Activated CD4-positive, alpha-beta T cell treated with anti-CD3 and anti-CD28 coated beads for 36 hours (primary cell): ENCODE data around the gene TMEM145. TPM values are rescaled to one million over a fixed set of nuclear protein-coding genes. Genes with fewer than 3 reads are reported as not detected.
"Not testable (repeated sequence)": the region's sequence is repeated elsewhere in the genome, so short reads cannot be mapped to it uniquely, and the experiment has no call there.

Experiments
- ATAC-seq: fragments of 200-7000 bp; cut with Tn5 transposase; one replicate; pipeline ENCODE4 v1.10.0; 2021; ENCODE audit warnings: mild to moderate bottlenecking, moderate library complexity
- CTCF ChIA-PET: fragments of 350-600 bp; sonication (Branson Sonifier 250); formaldehyde crosslinking; loops from one replicate; lab custom pipeline; 2021; ENCODE audit warnings: antibody characterized with exemption; lab: Charles Lee
- POLR2A ChIA-PET: fragments of 350-600 bp; sonication (Branson Sonifier 250); formaldehyde crosslinking; loops from one replicate; lab custom pipeline; 2021; ENCODE audit warnings: antibody characterized with exemption, inconsistent platforms; lab: Charles Lee
- DNase-seq: peaks from one replicate; pipeline ENCODE4 v3.0.0-alpha.2; 2020
- H3K27ac Mint-ChIP-seq: one replicate; pipeline ENCODE4 v1.8.0; 2021; ENCODE audit warnings: mixed read lengths
- H3K27me3 Mint-ChIP-seq: one replicate; pipeline ENCODE4 v1.8.0; 2021; ENCODE audit warnings: mixed read lengths
- H3K36me3 Mint-ChIP-seq: one replicate; pipeline ENCODE4 v1.8.0; 2021; ENCODE audit warnings: low read depth, mixed read lengths
- H3K4me1 Mint-ChIP-seq: one replicate; pipeline ENCODE4 v1.8.0; 2021; ENCODE audit warnings: mixed read lengths
- H3K4me3 Mint-ChIP-seq: one replicate; pipeline ENCODE4 v1.8.0; 2021; ENCODE audit warnings: mild to moderate bottlenecking, moderate library complexity, mixed read lengths
- H3K9me3 Mint-ChIP-seq: one replicate; pipeline ENCODE4 v1.8.0; 2021; ENCODE audit warnings: low read depth, mixed read lengths
- intact Hi-C, 2 experiments: fragments of 100-400 bp; cut with DNase I in 1 of 2; cut with micrococcal nuclease in 1 of 2; formaldehyde crosslinking; loops; one replicate each; pipeline versions ENCODE4 v1.14.2 to v1.15.1; 2022 to 2024; cut with DNase I, micrococcal nuclease
- total RNA-seq, 2 experiments: library from RNA; stranded (reverse); gene quantifications; one replicate each; pipeline ENCODE4 v1.2.3, GENCODE V29; 2021

The TMEM145 gene
- total RNA-seq, 2 experiments from 2014 or later, result 0.53 to 0.69 TPM

DNA sequence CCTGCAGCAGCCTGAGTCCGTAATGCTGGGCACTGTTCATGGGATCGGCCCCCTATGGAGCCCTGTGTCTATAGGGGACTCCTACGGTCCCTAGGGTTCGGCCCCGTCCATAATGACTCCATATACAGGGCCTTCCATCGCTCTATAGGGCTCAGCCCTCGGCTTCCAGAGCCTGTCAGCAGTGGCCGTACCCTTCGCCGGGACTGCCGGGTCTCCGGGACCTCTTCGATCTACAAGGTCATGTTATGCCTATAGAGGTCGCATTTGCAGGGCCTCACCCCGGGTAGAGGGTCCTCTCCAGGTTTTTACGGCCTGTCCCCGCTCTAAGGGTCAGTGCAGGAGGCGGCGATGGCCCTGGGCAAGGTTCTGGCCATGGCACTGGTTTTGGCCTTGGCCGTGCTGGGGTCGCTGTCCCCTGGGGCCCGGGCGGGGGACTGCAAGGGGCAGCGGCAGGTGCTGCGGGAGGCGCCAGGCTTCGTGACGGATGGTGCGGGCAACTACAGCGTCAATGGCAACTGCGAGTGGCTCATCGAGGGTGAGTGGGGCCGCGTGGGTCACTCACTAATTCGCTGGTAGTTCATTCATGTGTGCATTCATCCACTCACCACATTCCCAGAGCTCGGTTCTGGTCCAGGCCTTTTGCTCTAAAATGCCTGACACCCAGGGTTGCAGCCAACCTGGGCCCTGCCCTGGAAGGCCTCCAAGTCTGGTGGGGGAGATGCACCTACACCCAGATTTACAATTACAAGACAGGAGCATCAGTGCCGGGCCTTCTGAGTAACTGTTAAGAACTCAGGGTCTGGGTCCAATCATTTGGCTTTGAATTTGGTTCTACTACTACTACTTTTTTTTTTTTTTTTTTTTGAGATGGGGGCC is 13.0 kb downstream of the TMEM145 start:
- Mint-ChIP-seq H3K27ac (peak overlapping the region; percentile 67), H3K27me3 (peaks cover 12% of the 10 kb centered on the region), H3K4me3 (peak overlapping the region; percentile 80), H3K9me3 (no peaks in the 10 kb centered on the region), H3K4me1 (peaks cover 12% of the 10 kb centered on the region), H3K36me3 (no peaks in the 10 kb centered on the region)
- intact Hi-C loops, result loop anchor here (1.0 to 2.0 kb wide), 17 partner anchors 24 to 929 kb away; partner anchors contain the start of genes ZNF526 (in 2 of the 2), BCKDHA (in 1 of the 2), DEDD2 (in 1 of the 2) and EXOSC5 (in 1 of the 2)
- peak; percentile 6 for ATAC-seq
- CTCF ChIA-PET, result no interaction called here
- POLR2A ChIA-PET, result no interaction called here
- peak; percentile 53 for DNase-seq

GRCh38 chr19:42326969-42327368 is 13.9 kb downstream of the TMEM145 start:
- H3K4me1 Mint-ChIP-seq, result peaks cover 12% of the 10 kb centered on the region

DNA sequence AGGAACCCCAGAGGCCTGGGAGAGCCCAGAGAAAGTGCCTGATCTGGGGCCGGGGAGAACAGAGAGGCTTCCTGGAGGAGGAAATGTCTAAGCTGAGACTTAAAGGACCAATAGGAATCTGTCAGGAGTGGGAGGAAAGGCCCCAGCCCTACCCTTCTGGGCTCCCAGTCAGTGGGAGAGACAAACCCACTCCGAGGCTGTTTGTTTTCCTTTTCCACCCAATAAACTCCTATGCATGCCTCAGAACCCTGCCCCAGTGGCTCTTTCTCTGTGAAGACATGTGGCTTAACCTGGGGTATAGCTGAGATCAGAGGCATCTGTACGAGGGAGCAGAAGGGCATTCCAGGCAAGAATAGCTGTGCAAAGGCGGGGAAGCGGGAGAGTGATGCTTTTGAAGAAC is 14.3 kb downstream of the TMEM145 start:
- CTCF ChIA-PET, result interaction anchor here (1.1 kb wide), 1 partner anchor 23 kb away, joined by 3 read pairs; no protein-coding TSS in a partner anchor
- Mint-ChIP-seq H3K9me3 (no peaks in the 10 kb centered on the region), H3K27me3 (peaks cover 12% of the 10 kb centered on the region), H3K36me3 (no peaks in the 10 kb centered on the region), H3K4me1 (peaks cover 12% of the 10 kb centered on the region), H3K4me3 (no peak overlapping the region), H3K27ac (no peak overlapping the region)
- intact Hi-C loops, result no loop called here
- ATAC-seq (no peak), DNase-seq (no peak)
- POLR2A ChIA-PET, result no interaction called here

More at GRCh38 chr19:42326969-42327368, 13.9 kb downstream of the TMEM145 start:
- ChIA-PET CTCF (no interaction called here), POLR2A (no interaction called here)
- Mint-ChIP-seq H3K27me3 (peaks cover 12% of the 10 kb centered on the region), H3K36me3 (no peaks in the 10 kb centered on the region), H3K27ac (no peak overlapping the region), H3K9me3 (no peaks in the 10 kb centered on the region), H3K4me3 (peak overlapping the region; percentile 80)
- no peak for DNase-seq
- ATAC-seq, result no peak
- intact Hi-C loops, result no loop called here

GRCh38 chr19:42328106-42328505 is 15.0 kb downstream of the TMEM145 start:
- ChIA-PET POLR2A (interaction anchor here (0.5 kb wide), 1 partner anchor 9 kb away, joined by 4 read pairs; no protein-coding TSS in a partner anchor), CTCF (interaction anchor here (1.1 kb wide), 1 partner anchor 24 kb away, joined by 3 read pairs; no protein-coding TSS in a partner anchor)
- peaks cover 10% of the 10 kb centered on the region for H3K27me3 Mint-ChIP-seq
- peaks cover 12% of the 10 kb centered on the region for H3K4me1 Mint-ChIP-seq
- no peak overlapping the region for H3K4me3 Mint-ChIP-seq
- no peaks in the 10 kb centered on the region for H3K36me3 Mint-ChIP-seq
- intact Hi-C loops, result no loop called here
- no peak for ATAC-seq
- H3K9me3 Mint-ChIP-seq, result no peaks in the 10 kb centered on the region
- no peak for DNase-seq
- H3K27ac Mint-ChIP-seq, result no peak overlapping the region

DNA sequence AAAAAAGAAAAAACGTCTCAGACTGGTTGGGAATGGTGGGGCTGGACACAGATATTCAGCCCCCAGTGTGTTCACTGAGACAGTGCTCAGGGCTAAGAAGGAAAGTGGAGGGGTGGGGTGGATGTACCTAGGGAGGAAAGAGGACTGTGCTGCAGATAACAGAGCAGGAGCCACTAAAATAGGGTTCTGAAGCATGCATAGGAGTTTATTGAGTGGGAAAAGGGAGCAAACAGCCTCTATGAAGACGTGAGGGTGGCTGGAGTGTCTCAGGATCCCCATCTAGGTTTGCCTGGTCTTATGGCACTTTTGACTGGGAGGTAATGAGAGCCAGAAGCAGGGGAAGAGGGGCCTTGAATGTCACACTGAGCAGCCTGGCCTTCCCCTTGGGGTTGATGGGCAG is 15.7 kb downstream of the TMEM145 start:
- no peaks in the 10 kb centered on the region for H3K9me3 Mint-ChIP-seq
- ATAC-seq, result no peak
- H3K27me3 Mint-ChIP-seq, result peaks cover 5% of the 10 kb centered on the region
- no peak overlapping the region for H3K27ac Mint-ChIP-seq
- ChIA-PET CTCF (interaction anchor here (1.0 kb wide), 1 partner anchor 72 kb away, joined by 4 read pairs; no protein-coding TSS in a partner anchor), POLR2A (no interaction called here)
- H3K4me1 Mint-ChIP-seq, result peaks cover 12% of the 10 kb centered on the region
- no peaks in the 10 kb centered on the region for H3K36me3 Mint-ChIP-seq
- H3K4me3 Mint-ChIP-seq, result no peak overlapping the region
- no peak for DNase-seq
- intact Hi-C loops, result no loop called here

DNA sequence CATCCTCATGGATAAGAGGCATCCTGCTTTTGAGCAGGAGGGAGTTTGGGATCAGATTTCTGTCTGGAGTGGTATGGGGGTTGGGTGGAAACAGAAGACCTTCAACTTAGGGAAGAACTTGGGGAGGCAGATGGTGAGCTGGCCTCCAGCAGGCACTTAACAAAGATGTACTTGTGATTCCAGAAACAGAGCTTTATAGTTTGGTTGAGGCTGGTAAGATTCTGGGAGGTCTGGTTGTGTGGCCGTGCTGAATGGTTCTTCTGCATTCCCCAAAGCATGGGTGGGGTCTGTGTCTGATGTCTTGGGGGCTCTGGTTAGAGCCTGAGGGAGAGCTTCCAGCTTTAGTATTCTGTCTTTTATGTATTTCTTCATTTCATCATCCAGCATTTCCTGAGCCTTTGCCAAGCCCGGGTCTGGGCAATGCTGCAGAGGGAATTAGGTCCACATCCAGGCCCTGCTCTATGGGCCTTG is 17.2 kb downstream of the TMEM145 start:
- DNase-seq, result no peak
- no peak overlapping the region for H3K27ac Mint-ChIP-seq
- no peaks in the 10 kb centered on the region for H3K27me3 Mint-ChIP-seq
- H3K4me3 Mint-ChIP-seq, result no peak overlapping the region
- H3K9me3 Mint-ChIP-seq, result no peaks in the 10 kb centered on the region
- POLR2A ChIA-PET, result no interaction called here
- peaks cover 6% of the 10 kb centered on the region for H3K4me1 Mint-ChIP-seq
- CTCF ChIA-PET, result interaction anchor here (1.2 to 1.4 kb wide), 2 partner anchors 13 to 108 kb away, joined by 3 to 4 read pairs; no protein-coding TSS in a partner anchor
- no peak for ATAC-seq
- no peaks in the 10 kb centered on the region for H3K36me3 Mint-ChIP-seq
- intact Hi-C loops, result no loop called here

DNA sequence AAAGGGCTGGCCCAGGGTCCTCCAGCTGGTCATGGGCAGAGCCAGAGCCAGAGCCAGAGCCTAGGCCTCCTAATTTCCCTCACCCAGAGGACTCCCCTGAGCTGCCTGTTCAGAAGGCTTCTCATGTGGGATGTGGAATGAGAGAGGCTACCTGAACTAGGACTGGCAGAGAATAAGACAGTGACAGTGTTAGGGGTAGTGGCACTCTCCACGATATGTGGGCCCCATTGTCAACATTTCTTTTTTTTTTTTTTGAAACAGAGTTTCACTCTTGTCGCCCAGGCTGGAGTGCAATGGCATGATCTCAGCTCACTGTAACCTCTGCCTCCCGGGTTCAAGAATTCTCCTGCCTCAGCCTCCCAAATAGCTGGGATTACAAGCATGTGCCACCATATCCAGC is 18.2 kb downstream of the TMEM145 start:
- intact Hi-C loops, H3K4me3 Mint-ChIP-seq, H3K27ac Mint-ChIP-seq, H3K36me3 Mint-ChIP-seq, H3K4me1 Mint-ChIP-seq, ATAC-seq, H3K27me3 Mint-ChIP-seq, H3K9me3 Mint-ChIP-seq, DNase-seq: not testable (repeated sequence)
- CTCF ChIA-PET, result interaction anchor here (0.7 to 1.2 kb wide), 2 partner anchors 10 to 12 kb away, joined by 3 to 4 read pairs; no protein-coding TSS in a partner anchor
- POLR2A ChIA-PET, result interaction anchor here (0.6 kb wide), 1 partner anchor 1348 kb away, joined by 4 read pairs; no protein-coding TSS in a partner anchor

DNA sequence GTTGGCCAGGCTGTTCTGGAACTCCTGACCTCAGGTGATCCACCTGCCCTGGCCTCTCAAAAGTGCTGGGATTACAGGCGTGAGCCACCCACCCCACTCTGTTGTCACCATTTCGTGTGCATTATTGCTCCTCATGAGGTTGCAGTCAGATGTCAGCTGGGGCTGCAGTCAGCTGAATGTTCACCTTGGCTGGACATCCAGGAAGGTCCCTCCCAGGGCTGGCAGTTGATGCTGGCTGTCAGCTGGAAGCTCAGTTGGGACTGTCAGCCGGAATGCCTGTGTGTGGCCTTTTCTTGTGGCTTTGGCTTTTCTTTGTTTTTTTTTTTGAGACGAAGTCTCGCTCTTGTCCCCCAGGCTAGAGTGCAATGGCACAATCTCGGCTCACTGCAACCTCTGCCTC is 18.9 kb downstream of the TMEM145 start:
- no peak for ATAC-seq
- no peaks in the 10 kb centered on the region for H3K27me3 Mint-ChIP-seq
- H3K36me3 Mint-ChIP-seq, result no peaks in the 10 kb centered on the region
- H3K4me1 Mint-ChIP-seq, result peaks cover 2% of the 10 kb centered on the region
- CTCF ChIA-PET, result no interaction called here
- DNase-seq, result no peak
- no peak overlapping the region for H3K27ac Mint-ChIP-seq
- H3K4me3 Mint-ChIP-seq, result no peak overlapping the region
- H3K9me3 Mint-ChIP-seq, result no peaks in the 10 kb centered on the region
- POLR2A ChIA-PET, result no interaction called here
- intact Hi-C loops, result no loop called here

- H3K27ac Mint-ChIP-seq, result no peak overlapping the region
- DNase-seq, result no peak
- ChIA-PET CTCF (no interaction called here), POLR2A (no interaction called here)
- H3K4me1 Mint-ChIP-seq, result no peaks in the 10 kb centered on the region
- no peaks in the 10 kb centered on the region for H3K9me3 Mint-ChIP-seq
- no peak overlapping the region for H3K4me3 Mint-ChIP-seq
- H3K27me3 Mint-ChIP-seq, result no peaks in the 10 kb centered on the region
- no peak for ATAC-seq
- intact Hi-C loops, result no loop called here
- H3K36me3 Mint-ChIP-seq, result no peaks in the 10 kb centered on the region
These were observed 19.9 kb downstream of the TMEM145 start for GRCh38 chr19:42333018-42333417.

- H3K4me1 Mint-ChIP-seq, result no peaks in the 10 kb centered on the region
- no peak overlapping the region for H3K4me3 Mint-ChIP-seq
- ATAC-seq (no peak), DNase-seq (no peak)
- no peak overlapping the region for H3K27ac Mint-ChIP-seq
- CTCF ChIA-PET, result no interaction called here
- intact Hi-C loops, result no loop called here
- POLR2A ChIA-PET, result no interaction called here
- H3K9me3 Mint-ChIP-seq, result no peaks in the 10 kb centered on the region
- H3K27me3 Mint-ChIP-seq, result no peaks in the 10 kb centered on the region
- H3K36me3 Mint-ChIP-seq, result no peaks in the 10 kb centered on the region
These were observed 21.0 kb downstream of the TMEM145 start for GRCh38 chr19:42333975-42334696.

DNA sequence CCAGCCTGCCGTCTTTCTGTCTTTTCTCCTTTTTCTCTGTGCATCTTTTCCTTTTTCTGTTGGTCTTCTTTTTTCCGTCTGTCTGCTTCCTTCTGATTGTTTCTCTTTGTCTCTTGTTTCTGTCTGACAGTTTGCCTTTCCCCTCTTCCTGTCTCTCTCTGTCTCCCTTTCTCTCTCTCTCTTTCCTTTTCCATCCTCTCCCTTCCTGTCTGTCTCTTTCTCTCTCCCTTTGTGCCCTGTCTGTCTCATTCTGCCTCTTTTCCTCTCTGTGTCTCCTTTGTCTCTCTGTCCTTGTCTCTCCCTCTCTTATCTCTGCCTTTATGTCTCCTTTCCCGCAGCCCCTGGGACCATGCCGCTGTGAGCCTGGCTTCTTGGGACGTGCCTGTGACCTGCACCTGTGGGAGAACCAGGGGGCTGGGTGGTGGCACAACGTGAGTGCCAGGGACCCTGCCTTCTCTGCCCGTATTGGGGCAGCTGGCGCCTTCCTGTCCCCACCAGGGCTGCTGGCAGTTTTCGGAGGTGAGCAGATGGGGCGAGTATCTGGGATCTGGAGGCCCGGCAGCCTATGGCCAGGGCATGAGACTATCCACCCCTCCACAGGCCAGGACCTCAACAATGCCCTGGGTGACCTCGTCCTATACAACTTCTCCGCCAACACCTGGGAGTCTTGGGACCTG is 21.7 kb downstream of the TMEM145 start:
- no peak overlapping the region for H3K4me3 Mint-ChIP-seq

More for the DNA sequence above, 21.7 kb downstream of the TMEM145 start:
- Mint-ChIP-seq H3K27ac (no peak overlapping the region), H3K36me3 (no peaks in the 10 kb centered on the region), H3K27me3 (no peaks in the 10 kb centered on the region), H3K9me3 (no peaks in the 10 kb centered on the region), H3K4me1 (no peaks in the 10 kb centered on the region)
- intact Hi-C loops, result no loop called here
- CTCF ChIA-PET, result no interaction called here
- ATAC-seq (no peak), DNase-seq (no peak)
- POLR2A ChIA-PET, result no interaction called here
